Activated naive CD4-positive, alpha-beta T cell treated with anti-CD3 and anti-CD28 coated beads, Interleukin-2, amount 50 U/mL, for 24 hours (primary cell): Measurements from ENCODE around the gene GPX3.

Source experiments
- H3K27ac Mint-ChIP-seq: one replicate; pipeline ENCODE4 v1.8.0; 2021; ENCODE audit warnings: mild to moderate bottlenecking, mixed read lengths
- H3K27me3 Mint-ChIP-seq: one replicate; pipeline ENCODE4 v1.8.0; 2021; ENCODE audit warnings: mixed read lengths
- H3K36me3 Mint-ChIP-seq: one replicate; pipeline ENCODE4 v1.8.0; 2021; ENCODE audit warnings: mixed read lengths
- H3K4me1 Mint-ChIP-seq: one replicate; pipeline ENCODE4 v1.8.0; 2021; ENCODE audit warnings: mixed read lengths
- H3K4me3 Mint-ChIP-seq: one replicate; pipeline ENCODE4 v1.8.0; 2021; ENCODE audit warnings: mild to moderate bottlenecking, mixed read lengths
- H3K9me3 Mint-ChIP-seq: one replicate; pipeline ENCODE4 v1.8.0; 2021; ENCODE audit warnings: mixed read lengths

The GPX3 gene

DNA sequence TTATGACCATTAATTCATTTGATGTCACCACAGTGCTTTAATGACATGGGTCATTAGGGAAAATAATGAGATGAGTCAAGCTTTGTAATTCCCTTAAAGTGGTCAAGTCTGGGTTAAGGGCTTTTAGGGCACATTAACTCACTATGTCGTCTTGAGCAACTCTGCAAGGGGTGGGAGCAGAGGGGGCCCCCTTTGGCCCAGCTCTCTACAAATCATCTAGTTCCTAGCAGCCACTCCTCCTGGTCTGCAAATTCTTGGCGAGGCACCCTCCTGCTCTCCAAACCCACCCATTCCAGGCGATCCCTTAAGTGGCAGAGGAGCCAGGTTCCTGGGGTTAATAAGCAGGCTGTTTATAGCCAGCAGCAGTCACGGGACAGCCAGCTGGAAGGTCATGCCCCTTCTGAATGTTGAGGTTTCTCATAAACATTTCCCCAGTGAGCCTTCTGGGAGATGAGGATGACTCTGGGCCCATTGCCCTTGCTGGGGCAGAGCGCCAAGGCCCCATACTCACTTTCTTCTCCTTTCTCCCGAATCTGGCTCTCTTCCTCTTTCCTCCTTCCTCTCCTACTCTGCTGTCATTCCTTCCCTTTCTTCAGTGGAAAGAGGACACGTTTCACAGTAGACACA lies 14.3 kb upstream of the GPX3 start:
- no peak overlapping the region for H3K4me3 Mint-ChIP-seq
- H3K27me3 Mint-ChIP-seq = no peaks in the 10 kb centered on the region
- no peak overlapping the region for H3K27ac Mint-ChIP-seq
- no peaks in the 10 kb centered on the region for H3K36me3 Mint-ChIP-seq
- no peaks in the 10 kb centered on the region for H3K4me1 Mint-ChIP-seq
- H3K9me3 Mint-ChIP-seq = no peaks in the 10 kb centered on the region

DNA sequence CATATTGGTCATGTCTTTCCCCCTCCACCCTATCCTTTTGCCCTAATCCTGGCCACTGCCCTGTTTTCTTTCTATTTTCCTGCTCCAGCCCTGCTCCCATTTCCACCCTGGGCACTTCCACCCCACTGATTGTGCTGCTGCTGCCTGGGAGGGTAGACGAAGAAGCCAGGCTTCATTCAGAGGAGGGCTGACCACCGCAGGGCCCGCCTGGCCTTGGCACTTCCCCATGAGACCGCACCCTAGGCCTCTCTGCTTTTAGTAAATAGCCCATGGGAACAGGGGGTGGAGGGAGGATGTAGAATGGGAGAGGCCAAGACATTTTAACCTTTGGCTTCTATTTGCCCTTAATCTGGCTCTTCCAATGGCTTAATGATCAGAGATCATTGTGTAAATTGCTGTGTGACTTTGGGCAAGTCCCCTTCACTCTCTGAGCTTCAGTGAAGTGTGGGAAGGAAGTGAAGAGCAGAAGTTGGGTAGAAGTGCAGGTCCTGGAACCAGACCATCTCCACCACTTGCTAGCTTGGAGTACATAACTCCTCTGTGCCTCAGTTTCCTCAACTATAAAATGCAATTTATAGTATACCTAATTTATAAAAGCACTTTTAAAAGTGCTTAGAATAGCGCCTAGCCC lies 13.6 kb upstream of the GPX3 start:
- Mint-ChIP-seq H3K27me3 (no peaks in the 10 kb centered on the region), H3K36me3 (no peaks in the 10 kb centered on the region), H3K9me3 (no peaks in the 10 kb centered on the region), H3K4me3 (no peak overlapping the region), H3K27ac (no peak overlapping the region), H3K4me1 (no peaks in the 10 kb centered on the region)

GRCh38 chr5:151007430-151008209 lies 12.8 kb upstream of the GPX3 start:
- no peaks in the 10 kb centered on the region for H3K9me3 Mint-ChIP-seq
- no peaks in the 10 kb centered on the region for H3K36me3 Mint-ChIP-seq
- no peaks in the 10 kb centered on the region for H3K27me3 Mint-ChIP-seq
- H3K4me3 Mint-ChIP-seq = no peak overlapping the region
- no peak overlapping the region for H3K27ac Mint-ChIP-seq
- H3K4me1 Mint-ChIP-seq = no peaks in the 10 kb centered on the region

DNA sequence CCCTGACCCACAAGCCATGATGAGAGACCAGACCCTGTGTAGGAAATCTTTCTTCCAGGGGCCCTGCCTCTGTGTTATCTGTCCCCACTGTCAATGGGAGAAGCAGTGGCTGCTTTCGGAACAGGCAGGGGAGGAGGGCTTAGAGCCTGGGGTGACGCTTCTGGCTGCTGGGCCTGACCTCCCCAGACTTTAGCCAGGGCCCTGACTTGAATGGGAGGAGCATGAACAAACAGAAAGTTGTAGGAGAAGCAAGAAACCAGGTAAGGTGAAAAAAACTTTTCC lies 12.2 kb upstream of the GPX3 start:
- H3K4me1 Mint-ChIP-seq = no peaks in the 10 kb centered on the region
- H3K36me3 Mint-ChIP-seq = no peaks in the 10 kb centered on the region
- no peaks in the 10 kb centered on the region for H3K9me3 Mint-ChIP-seq
- no peak overlapping the region for H3K4me3 Mint-ChIP-seq
- H3K27me3 Mint-ChIP-seq = no peaks in the 10 kb centered on the region
- H3K27ac Mint-ChIP-seq = no peak overlapping the region

GRCh38 chr5:151008906-151009305 lies 11.5 kb upstream of the GPX3 start:
- Mint-ChIP-seq H3K27me3 (no peaks in the 10 kb centered on the region), H3K4me1 (no peaks in the 10 kb centered on the region), H3K36me3 (no peaks in the 10 kb centered on the region), H3K9me3 (no peaks in the 10 kb centered on the region), H3K4me3 (no peak overlapping the region), H3K27ac (no peak overlapping the region)

- H3K27me3 Mint-ChIP-seq = no peaks in the 10 kb centered on the region
- H3K27ac Mint-ChIP-seq = no peak overlapping the region
- no peak overlapping the region for H3K4me3 Mint-ChIP-seq
Observed at GRCh38 chr5:151012862-151013261, 7.5 kb upstream of the GPX3 start.

DNA sequence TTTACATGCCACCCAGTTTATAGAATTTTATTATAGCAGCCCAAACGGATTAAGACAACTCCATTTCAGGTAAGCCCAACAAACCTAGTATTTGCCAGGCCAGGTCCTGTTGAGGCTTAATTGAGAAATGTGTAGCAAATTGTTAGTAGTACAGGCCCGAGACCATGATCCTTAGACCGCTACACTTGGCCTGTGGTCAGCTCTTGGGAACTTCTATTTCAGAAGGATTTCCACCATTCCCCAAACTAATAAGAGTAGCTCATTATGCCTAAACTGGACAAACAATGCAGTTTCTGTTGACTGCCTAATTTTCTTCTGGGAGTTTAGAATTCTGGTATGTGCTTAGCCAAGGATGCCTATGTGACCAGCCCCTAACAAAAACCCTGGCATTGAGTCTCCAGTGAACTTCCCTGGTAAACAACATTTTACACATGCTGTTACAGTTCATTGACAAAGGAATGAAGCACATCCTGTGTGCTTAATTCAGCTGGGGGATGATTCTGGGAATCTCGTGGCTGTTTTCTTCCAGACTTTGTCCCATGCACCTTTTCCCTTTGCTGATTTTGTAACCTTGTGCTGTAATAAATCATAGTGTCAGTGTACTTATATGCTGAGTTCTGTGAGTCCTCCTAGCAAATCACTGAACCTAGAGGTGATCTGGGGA lies 5.6 kb upstream of the GPX3 start:
- Mint-ChIP-seq H3K4me3 (no peak overlapping the region), H3K4me1 (peaks cover 6% of the 10 kb centered on the region), H3K27ac (no peak overlapping the region), H3K9me3 (no peaks in the 10 kb centered on the region), H3K27me3 (peaks cover 2% of the 10 kb centered on the region), H3K36me3 (no peaks in the 10 kb centered on the region)

More at GRCh38 chr5:151012862-151013261, 7.5 kb upstream of the GPX3 start:
- Mint-ChIP-seq H3K36me3 (no peaks in the 10 kb centered on the region), H3K9me3 (no peaks in the 10 kb centered on the region), H3K4me1 (no peaks in the 10 kb centered on the region)

- Mint-ChIP-seq H3K36me3 (no peaks in the 10 kb centered on the region), H3K9me3 (no peaks in the 10 kb centered on the region), H3K27ac (no peak overlapping the region), H3K27me3 (peaks cover 6% of the 10 kb centered on the region), H3K4me3 (no peak overlapping the region), H3K4me1 (peaks cover 14% of the 10 kb centered on the region)
Observed at GRCh38 chr5:151015974-151016587, 4.3 kb upstream of the GPX3 start.

GRCh38 chr5:151016700-151017099 lies 3.7 kb upstream of the GPX3 start:
- peaks cover 6% of the 10 kb centered on the region for H3K27me3 Mint-ChIP-seq
- peaks cover 17% of the 10 kb centered on the region for H3K4me1 Mint-ChIP-seq
- H3K4me3 Mint-ChIP-seq = no peak overlapping the region
- H3K9me3 Mint-ChIP-seq = no peaks in the 10 kb centered on the region
- H3K27ac Mint-ChIP-seq = no peak overlapping the region
- H3K36me3 Mint-ChIP-seq = no peaks in the 10 kb centered on the region

- Mint-ChIP-seq H3K36me3 (peaks cover 3% of the 10 kb centered on the region), H3K27ac (no peak overlapping the region), H3K4me1 (peaks cover 20% of the 10 kb centered on the region), H3K9me3 (no peaks in the 10 kb centered on the region), H3K27me3 (peaks cover 8% of the 10 kb centered on the region), H3K4me3 (no peak overlapping the region)
Observed at GRCh38 chr5:151017897-151018296, 2.5 kb upstream of the GPX3 start.

DNA sequence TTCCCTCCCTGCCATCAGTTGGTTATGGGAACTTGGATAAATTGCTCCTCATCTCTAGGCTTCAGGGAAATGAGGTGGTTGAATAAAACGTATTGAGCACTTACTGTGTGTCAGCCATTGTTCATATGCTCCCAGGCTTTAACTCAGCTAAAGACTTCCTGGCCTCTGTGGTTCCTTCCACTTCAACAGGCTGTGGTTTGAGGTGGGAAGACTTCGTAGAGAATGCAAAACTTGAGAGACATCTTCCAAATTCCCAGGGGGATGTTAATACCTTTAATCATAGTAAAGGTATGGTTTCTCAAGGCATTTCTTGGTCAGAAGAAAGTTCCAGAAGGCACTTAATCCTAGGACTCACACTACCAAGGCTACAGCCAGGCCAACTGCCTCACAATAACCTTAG lies 1.5 kb upstream of the GPX3 start:
- H3K27ac Mint-ChIP-seq = no peak overlapping the region
- H3K36me3 Mint-ChIP-seq = peaks cover 3% of the 10 kb centered on the region
- H3K9me3 Mint-ChIP-seq = no peaks in the 10 kb centered on the region
- peaks cover 20% of the 10 kb centered on the region for H3K4me1 Mint-ChIP-seq
- no peak overlapping the region for H3K4me3 Mint-ChIP-seq
- peaks cover 8% of the 10 kb centered on the region for H3K27me3 Mint-ChIP-seq

GRCh38 chr5:151019331-151019730 lies 1.1 kb upstream of the GPX3 start:
- peaks cover 20% of the 10 kb centered on the region for H3K4me1 Mint-ChIP-seq
- no peak overlapping the region for H3K4me3 Mint-ChIP-seq
- no peak overlapping the region for H3K27ac Mint-ChIP-seq
- peaks cover 8% of the 10 kb centered on the region for H3K27me3 Mint-ChIP-seq
- H3K36me3 Mint-ChIP-seq = peaks cover 3% of the 10 kb centered on the region
- H3K9me3 Mint-ChIP-seq = no peaks in the 10 kb centered on the region

GRCh38 chr5:151021746-151022145 lies 1.4 kb downstream of the GPX3 start:
- Mint-ChIP-seq H3K9me3 (no peaks in the 10 kb centered on the region), H3K27ac (no peak overlapping the region), H3K36me3 (peaks cover 5% of the 10 kb centered on the region), H3K4me3 (peak overlapping the region; percentile 9), H3K27me3 (peaks cover 8% of the 10 kb centered on the region), H3K4me1 (peaks cover 20% of the 10 kb centered on the region)

GRCh38 chr5:151022511-151023018 lies 2.2 kb downstream of the GPX3 start:
- Mint-ChIP-seq H3K36me3 (peaks cover 5% of the 10 kb centered on the region), H3K27ac (no peak overlapping the region)

GRCh38 chr5:151023047-151023615 lies 2.7 kb downstream of the GPX3 start:
- no peak overlapping the region for H3K27ac Mint-ChIP-seq
- H3K27me3 Mint-ChIP-seq = peaks cover 8% of the 10 kb centered on the region
- H3K4me3 Mint-ChIP-seq = no peak overlapping the region
- H3K4me1 Mint-ChIP-seq = peaks cover 20% of the 10 kb centered on the region
- H3K36me3 Mint-ChIP-seq = peaks cover 5% of the 10 kb centered on the region
- no peaks in the 10 kb centered on the region for H3K9me3 Mint-ChIP-seq

More at GRCh38 chr5:151022511-151023018, 2.2 kb downstream of the GPX3 start:
- no peaks in the 10 kb centered on the region for H3K9me3 Mint-ChIP-seq
- peaks cover 20% of the 10 kb centered on the region for H3K4me1 Mint-ChIP-seq
- no peak overlapping the region for H3K4me3 Mint-ChIP-seq
- peaks cover 8% of the 10 kb centered on the region for H3K27me3 Mint-ChIP-seq
